DOHH2 (cell line): ENCODE data around the gene PNO1.

Source experiments
- EZH2phosphoT487 ChIP-seq: fragments of 200-600 bp; sonication (generic); IDR thresholded peaks from 2 replicates; pipeline ENCODE4 v1.6.1; 2017; ENCODE audit warnings: borderline replicate concordance, mild to moderate bottlenecking, antibody characterized with exemption, low read length, moderate library complexity, mixed read lengths
- TF ChIP-seq, protein P1 (sequence below): fragments of 200-600 bp; sonication (generic); IDR thresholded peaks from one replicate; pipeline ENCODE4 v1.5.1; 2014; ENCODE audit warnings: antibody characterized with exemption, mild to moderate bottlenecking, low read depth, low read length; ENCODE audit not compliant: poor library complexity, severe bottlenecking

DNA sequence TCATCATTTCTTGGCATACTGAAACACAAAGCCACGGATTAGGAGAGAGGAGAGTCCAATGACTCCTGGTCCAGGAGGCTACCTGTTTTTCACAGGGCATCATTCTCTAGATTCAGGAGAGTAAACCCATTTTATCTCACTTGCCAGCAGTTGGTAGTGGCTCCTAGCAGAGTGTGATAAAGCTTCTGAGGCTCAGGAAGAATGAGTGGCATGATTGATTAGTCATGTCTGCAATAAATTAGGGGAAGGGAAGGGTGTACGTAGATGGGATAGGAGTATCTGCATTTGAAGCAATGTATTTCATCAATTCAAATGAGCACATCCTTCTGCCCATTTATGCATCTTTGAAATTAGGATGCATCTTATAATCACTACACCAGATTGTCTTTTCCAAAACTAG, 31.1 kb upstream of the PNO1 start:
- TF ChIP-seq, protein P1, sequence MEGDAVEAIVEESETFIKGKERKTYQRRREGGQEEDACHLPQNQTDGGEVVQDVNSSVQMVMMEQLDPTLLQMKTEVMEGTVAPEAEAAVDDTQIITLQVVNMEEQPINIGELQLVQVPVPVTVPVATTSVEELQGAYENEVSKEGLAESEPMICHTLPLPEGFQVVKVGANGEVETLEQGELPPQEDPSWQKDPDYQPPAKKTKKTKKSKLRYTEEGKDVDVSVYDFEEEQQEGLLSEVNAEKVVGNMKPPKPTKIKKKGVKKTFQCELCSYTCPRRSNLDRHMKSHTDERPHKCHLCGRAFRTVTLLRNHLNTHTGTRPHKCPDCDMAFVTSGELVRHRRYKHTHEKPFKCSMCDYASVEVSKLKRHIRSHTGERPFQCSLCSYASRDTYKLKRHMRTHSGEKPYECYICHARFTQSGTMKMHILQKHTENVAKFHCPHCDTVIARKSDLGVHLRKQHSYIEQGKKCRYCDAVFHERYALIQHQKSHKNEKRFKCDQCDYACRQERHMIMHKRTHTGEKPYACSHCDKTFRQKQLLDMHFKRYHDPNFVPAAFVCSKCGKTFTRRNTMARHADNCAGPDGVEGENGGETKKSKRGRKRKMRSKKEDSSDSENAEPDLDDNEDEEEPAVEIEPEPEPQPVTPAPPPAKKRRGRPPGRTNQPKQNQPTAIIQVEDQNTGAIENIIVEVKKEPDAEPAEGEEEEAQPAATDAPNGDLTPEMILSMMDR = no peak
- no peak for TF ChIP-seq EZH2phosphoT487
